ENCODE measurements around the gene ID4. TPM values are rescaled to one million over a fixed set of nuclear protein-coding genes. Genes with fewer than 3 reads are reported as not detected.

The ID4 gene
- total and polyA plus RNA-seq, 4 donors: 58.6 to 247 (median 98.2) TPM

DNA sequence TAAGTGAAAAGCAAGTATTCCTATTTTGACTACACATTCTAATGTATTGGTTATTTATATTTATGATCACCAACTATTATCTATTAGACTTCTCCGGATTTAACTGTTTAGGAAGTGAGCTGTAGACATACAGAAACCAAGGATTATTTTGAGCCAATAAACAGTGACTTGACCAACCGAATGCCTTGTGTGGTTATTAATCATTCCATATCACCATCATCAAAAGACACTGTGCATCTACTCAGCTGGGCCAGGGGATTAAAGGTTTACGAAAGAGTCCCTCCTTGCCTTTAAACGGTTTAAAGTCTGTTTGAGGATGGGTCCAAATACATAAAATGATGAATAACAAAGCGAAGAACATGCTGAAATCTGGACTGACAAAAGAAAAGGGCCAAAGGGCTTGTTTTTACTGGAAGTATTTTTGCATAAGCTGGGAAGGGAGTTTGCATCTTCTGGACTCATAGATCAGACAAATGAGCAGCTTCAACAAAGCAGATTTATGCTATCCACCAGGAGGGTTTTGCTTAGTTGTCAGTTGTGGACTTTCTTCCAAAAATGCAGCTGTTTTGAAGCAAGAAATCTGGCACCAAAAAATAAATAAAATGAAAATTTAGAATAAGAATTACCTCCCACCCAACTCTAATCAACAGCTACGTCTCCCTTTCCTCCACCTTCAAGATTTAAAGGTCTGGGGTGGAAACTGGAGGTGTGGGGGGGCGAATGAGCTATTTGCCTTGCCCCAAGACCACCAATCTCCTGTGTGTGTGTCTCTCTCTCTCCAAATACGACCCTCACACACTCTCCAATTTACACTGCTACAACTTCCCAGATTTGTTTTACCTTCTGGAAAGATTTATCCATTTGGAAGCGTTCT lies 33.6 kb upstream of the ID4 start:
- H3K4me1 ChIP-seq (ENCODE audit: control insufficient read depth in 1 of 2, insufficient read depth in 2 of 2, low read length in 2 of 2): peaks cover 1 to 4% of the 10 kb centered on the region in 2 donors
- no peaks in the 10 kb centered on the region for H3K36me3 ChIP-seq (ENCODE audit: control insufficient read depth in 1 of 2, insufficient read depth in 2 of 2, low read length in 1 of 2)
- peak overlapping the region; percentile 41 to 52 for H3K4me3 ChIP-seq (ENCODE audit: low read length in 2 of 2)
- H3K27ac ChIP-seq (ENCODE audit: low read depth in 1 of 2, low read length in 2 of 2): peak overlapping the region; percentile 91 to 98
- H3K9me3 ChIP-seq (ENCODE audit: control insufficient read depth, low read length): no peaks in the 10 kb centered on the region
- intact Hi-C loops (cut with DNase I): loop anchor here (1.0 to 5.0 kb wide), 2 partner anchors 34 kb away; partner anchors contain the start of gene ID4 (in 2 of the 2)
- DNase-seq (no peak), ATAC-seq (ENCODE audit: low FRiP score) (no peak)
- H3K27me3 ChIP-seq (ENCODE audit: control insufficient read depth in 1 of 2, insufficient read depth in 2 of 2, low read length in 1 of 2): no peaks in the 10 kb centered on the region
- 5 to 8% methylated on average over 9 of the region's 9 CpGs for WGBS, 2 donors

DNA sequence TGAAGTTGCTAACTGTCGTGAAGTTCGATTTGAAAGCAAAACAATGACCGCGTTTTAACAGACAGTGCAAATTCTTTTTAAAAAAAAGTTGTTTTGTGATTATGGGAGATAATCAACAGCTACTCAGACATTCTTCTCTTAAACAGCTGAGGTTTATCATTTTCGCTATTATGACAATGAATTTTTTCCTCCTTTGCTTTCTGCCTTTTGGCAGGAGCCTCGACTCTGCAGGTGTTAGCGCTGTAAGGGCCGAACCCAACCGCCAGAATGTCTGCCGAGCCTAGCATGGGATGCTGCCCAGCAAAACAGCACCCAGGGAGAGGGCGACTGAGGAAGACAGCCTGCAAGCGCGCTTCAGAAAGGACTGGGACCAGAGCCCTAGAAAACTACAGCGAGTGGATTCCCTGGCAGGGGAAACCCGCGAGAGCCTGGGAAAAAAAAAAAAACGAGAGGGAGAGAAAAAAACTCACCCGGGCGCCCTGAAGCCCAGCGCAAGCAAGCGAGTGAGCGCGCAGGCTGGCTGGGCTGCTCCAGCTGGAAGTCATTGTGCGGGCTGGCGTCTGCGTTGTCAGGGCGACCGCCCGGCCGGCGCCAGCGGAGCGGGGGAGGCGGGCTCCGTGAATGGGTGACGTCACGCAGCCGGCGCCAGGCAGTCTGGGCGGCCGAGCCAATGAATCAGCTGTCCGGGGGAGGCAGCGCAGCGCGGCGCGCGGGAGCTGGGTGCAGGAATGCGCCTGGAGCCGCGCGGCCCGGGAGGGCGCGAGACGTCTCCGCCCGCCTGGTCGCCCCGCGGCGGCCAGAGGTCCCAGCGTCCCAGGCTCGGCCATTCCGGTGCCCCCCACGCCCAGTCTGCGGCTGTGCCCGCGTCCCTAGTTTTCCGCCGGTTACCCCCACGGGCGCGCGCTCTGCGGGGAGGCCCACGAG lies 32.7 kb upstream of the ID4 start:
- peak overlapping the region; percentile 94 to 98 for H3K27ac ChIP-seq (ENCODE audit: low read depth in 1 of 2, low read length in 2 of 2)
- H3K27me3 ChIP-seq (ENCODE audit: control insufficient read depth in 1 of 2, insufficient read depth in 2 of 2, low read length in 1 of 2): no peaks in the 10 kb centered on the region
- peaks cover 1 to 4% of the 10 kb centered on the region in 2 donors for H3K4me1 ChIP-seq (ENCODE audit: control insufficient read depth in 1 of 2, insufficient read depth in 2 of 2, low read length in 2 of 2)
- H3K36me3 ChIP-seq (ENCODE audit: control insufficient read depth in 1 of 2, insufficient read depth in 2 of 2, low read length in 1 of 2): no peaks in the 10 kb centered on the region
- no peaks in the 10 kb centered on the region for H3K9me3 ChIP-seq (ENCODE audit: control insufficient read depth, low read length)
- intact Hi-C loops (cut with DNase I): loop anchor here (1.0 to 5.0 kb wide), 2 partner anchors 33 kb away; partner anchors contain the start of gene ID4 (in 2 of the 2)
- peak overlapping the region; percentile 41 to 52 for H3K4me3 ChIP-seq (ENCODE audit: low read length in 2 of 2)
- WGBS, 2 donors: 1% methylated on average over 60 to 77 of the region's 77 CpGs
- ATAC-seq (ENCODE audit: low FRiP score): peak; percentile 99
- DNase-seq: peak; percentile 96 to 98

DNA sequence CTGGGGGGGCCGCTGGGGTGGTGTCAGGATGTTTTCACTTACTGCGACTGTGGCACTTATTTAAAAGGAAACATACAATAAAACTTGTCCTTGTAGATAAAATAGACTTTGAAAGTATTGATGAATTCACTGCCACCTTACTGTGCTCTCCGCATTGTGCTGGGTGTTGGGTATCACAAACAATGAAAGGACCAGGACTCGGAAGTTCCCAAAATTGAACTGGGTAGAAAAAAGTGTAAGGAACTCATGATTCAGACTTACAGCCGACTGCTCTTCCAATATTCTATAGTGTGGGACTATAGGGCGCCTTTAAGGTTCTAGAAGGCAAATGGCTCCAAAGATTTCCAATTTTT lies 32.1 kb upstream of the ID4 start:
- Histone ChIP-seq H3K27ac (ENCODE audit: low read depth in 1 of 2, low read length in 2 of 2) (peak overlapping the region; percentile 86 to 93), H3K36me3 (ENCODE audit: control insufficient read depth in 1 of 2, insufficient read depth in 2 of 2, low read length in 1 of 2) (no peaks in the 10 kb centered on the region), H3K27me3 (ENCODE audit: control insufficient read depth in 1 of 2, insufficient read depth in 2 of 2, low read length in 1 of 2) (no peaks in the 10 kb centered on the region), H3K9me3 (ENCODE audit: control insufficient read depth, low read length) (no peaks in the 10 kb centered on the region), H3K4me3 (ENCODE audit: low read length in 2 of 2) (peak overlapping the region in 1 of 2 donors; percentile 1), H3K4me1 (ENCODE audit: control insufficient read depth in 1 of 2, insufficient read depth in 2 of 2, low read length in 2 of 2) (peaks cover 1 to 4% of the 10 kb centered on the region in 2 donors)
- WGBS, 2 donors: 14 to 15% methylated on average over 6 of the region's 6 CpGs
- ATAC-seq (ENCODE audit: low FRiP score) (no peak), DNase-seq (no peak)
- intact Hi-C loops (cut with DNase I): no loop called here

DNA sequence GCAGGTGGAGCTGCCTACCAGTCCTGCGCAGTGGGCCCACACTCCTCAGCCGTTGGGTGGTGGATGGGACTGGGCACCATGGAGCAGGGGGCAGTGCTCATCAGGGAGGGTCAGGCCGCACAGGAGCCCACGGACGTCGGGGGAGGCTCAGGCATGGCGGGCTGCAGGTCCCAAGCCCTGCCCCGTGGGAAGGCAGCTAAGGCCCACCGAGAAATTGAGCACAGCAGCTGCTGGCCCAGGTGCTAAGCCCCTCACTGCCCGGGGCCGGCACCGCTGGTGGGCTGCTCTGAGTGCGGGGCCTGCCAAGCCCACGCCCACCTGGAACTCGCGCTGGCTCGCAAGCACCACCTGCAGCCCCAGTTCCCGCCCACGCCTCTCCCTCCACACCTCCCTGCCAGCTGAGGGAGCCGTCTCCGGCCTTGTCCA lies 30.2 kb upstream of the ID4 start:
- no peaks in the 10 kb centered on the region for H3K27me3 ChIP-seq (ENCODE audit: control insufficient read depth in 1 of 2, insufficient read depth in 2 of 2, low read length in 1 of 2)
- no peaks in the 10 kb centered on the region for H3K36me3 ChIP-seq (ENCODE audit: control insufficient read depth in 1 of 2, insufficient read depth in 2 of 2, low read length in 1 of 2)
- H3K27ac ChIP-seq (ENCODE audit: low read depth in 1 of 2, low read length in 2 of 2): no peak overlapping the region
- H3K4me1 ChIP-seq (ENCODE audit: control insufficient read depth in 1 of 2, insufficient read depth in 2 of 2, low read length in 2 of 2): peaks cover 0 to under 1% of the 10 kb centered on the region in 2 donors
- no peak overlapping the region for H3K4me3 ChIP-seq (ENCODE audit: low read length in 2 of 2)
- H3K9me3 ChIP-seq (ENCODE audit: control insufficient read depth, low read length): no peaks in the 10 kb centered on the region
- intact Hi-C loops (cut with DNase I): no loop called here
- no peak for DNase-seq
- no peak for ATAC-seq (ENCODE audit: low FRiP score)
- 97% methylated on average over 17 to 21 of the region's 21 CpGs for WGBS, 2 donors

DNA sequence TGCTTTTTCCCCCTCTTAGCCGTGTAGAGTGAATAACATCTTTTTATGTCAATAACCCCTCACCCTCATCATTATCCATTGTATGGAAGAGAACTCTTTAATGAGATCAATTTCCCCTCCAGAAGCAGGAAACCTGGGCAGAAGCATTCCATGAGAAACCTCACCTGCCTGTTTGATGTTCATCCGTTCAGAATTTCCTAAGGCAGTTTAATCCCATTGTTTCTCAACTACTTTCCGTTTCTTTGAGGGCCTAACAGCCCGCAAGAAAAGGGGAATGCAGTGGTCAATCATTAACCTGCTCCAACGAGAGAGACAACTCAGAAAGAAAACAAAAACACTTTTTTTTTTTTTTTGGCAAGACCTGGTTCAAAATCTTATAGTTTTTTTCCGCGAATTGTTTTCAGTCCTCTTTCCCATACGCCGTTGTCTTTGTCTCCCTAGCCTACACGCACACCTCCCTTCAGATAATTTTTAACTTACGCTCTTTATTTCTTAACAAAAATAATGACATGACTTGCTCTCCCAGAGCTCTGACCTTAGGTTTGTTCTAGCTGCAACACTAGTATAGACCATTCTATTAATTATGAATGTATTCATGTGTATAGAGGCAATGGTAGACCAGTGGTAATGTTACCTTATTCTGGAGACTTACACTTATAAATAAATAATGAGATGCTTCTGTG lies 25.6 kb upstream of the ID4 start:
- Histone ChIP-seq H3K36me3 (ENCODE audit: control insufficient read depth in 1 of 2, insufficient read depth in 2 of 2, low read length in 1 of 2) (no peaks in the 10 kb centered on the region), H3K4me3 (ENCODE audit: low read length in 2 of 2) (no peak overlapping the region), H3K27me3 (ENCODE audit: control insufficient read depth in 1 of 2, insufficient read depth in 2 of 2, low read length in 1 of 2) (no peaks in the 10 kb centered on the region), H3K4me1 (ENCODE audit: control insufficient read depth in 1 of 2, insufficient read depth in 2 of 2, low read length in 2 of 2) (peaks cover 0 to 2% of the 10 kb centered on the region in 2 donors), H3K27ac (ENCODE audit: low read depth in 1 of 2, low read length in 2 of 2) (no peak overlapping the region), H3K9me3 (ENCODE audit: control insufficient read depth, low read length) (no peaks in the 10 kb centered on the region)
- no peak for ATAC-seq (ENCODE audit: low FRiP score)
- intact Hi-C loops (cut with DNase I): loop anchor here in 1 of 2 donors (5.0 kb wide), 1 partner anchor 36 kb away; no protein-coding TSS in a partner anchor
- WGBS, 2 donors: 93% methylated on average over 11 of the region's 11 CpGs
- DNase-seq: no peak

DNA sequence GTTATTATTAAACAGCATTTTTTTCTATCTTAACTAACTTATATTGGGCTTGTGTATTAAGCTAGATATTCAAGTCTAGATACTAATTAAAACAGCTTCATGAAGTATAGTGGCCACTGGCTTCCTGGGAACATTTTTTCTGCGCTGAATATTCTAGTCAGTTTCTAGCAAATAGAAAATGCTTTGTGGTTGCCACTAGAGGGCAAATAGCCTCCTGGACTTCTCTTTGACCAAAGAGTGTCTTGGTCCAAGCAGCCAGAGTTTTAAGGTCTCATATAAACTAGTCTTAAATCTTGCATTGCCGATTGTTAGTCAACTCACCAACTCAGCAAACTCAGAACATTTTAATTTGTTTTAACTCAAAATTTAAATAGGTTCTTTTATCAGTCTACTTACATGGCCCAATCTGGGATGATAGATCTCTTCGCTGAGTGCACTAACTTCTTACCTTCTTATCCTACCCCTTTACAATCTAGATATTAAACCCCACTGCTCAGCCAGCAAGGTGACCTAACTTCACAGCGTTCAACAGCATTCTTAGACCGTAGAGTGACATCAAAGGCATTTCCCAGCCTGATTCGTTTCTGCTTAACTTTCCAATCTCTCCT lies 24.6 kb upstream of the ID4 start:
- peak; percentile 56 for ATAC-seq (ENCODE audit: low FRiP score)
- intact Hi-C loops (cut with DNase I): loop anchor here in 1 of 2 donors (5.0 kb wide), 1 partner anchor 35 kb away; no protein-coding TSS in a partner anchor
- WGBS, 2 donors: 61 to 65% methylated on average over 6 of the region's 6 CpGs

DNA sequence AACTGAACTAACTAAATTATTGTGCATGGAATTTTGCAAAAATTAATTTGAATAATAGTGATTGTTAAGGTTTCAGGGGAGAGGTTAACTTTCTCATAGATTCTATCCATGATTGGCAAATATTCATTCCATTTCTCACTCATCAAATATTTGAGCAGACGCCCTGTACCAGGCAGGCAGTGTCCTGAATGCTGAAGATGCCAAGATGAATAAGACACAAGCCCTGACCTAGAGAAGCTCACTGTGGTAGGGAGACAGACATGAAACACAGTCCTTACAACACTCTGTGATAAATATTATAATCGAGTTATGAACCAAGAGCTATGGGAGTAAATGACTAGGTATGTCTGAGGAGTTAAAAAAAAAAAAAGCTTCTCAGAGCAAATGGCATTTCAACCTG lies 18.4 kb upstream of the ID4 start:
- H3K27me3 ChIP-seq (ENCODE audit: control insufficient read depth in 1 of 2, insufficient read depth in 2 of 2, low read length in 1 of 2): no peaks in the 10 kb centered on the region
- H3K4me1 ChIP-seq (ENCODE audit: control insufficient read depth in 1 of 2, insufficient read depth in 2 of 2, low read length in 2 of 2): no peaks in the 10 kb centered on the region
- H3K4me3 ChIP-seq (ENCODE audit: low read length in 2 of 2): no peak overlapping the region
- 79 to 85% methylated on average over 2 of the region's 2 CpGs for WGBS, 2 donors
- H3K9me3 ChIP-seq (ENCODE audit: control insufficient read depth, low read length): no peaks in the 10 kb centered on the region
- no peaks in the 10 kb centered on the region for H3K36me3 ChIP-seq (ENCODE audit: control insufficient read depth in 1 of 2, insufficient read depth in 2 of 2, low read length in 1 of 2)
- no peak overlapping the region for H3K27ac ChIP-seq (ENCODE audit: low read depth in 1 of 2, low read length in 2 of 2)
- DNase-seq: no peak
- ATAC-seq (ENCODE audit: low FRiP score): no peak
- intact Hi-C loops (cut with DNase I): no loop called here

More for the DNA sequence above, 24.6 kb upstream of the ID4 start:
- no peak for DNase-seq
- Histone ChIP-seq H3K27ac (ENCODE audit: low read depth in 1 of 2, low read length in 2 of 2) (no peak overlapping the region), H3K4me1 (ENCODE audit: control insufficient read depth in 1 of 2, insufficient read depth in 2 of 2, low read length in 2 of 2) (peaks cover 0 to 2% of the 10 kb centered on the region in 2 donors), H3K9me3 (ENCODE audit: control insufficient read depth, low read length) (no peaks in the 10 kb centered on the region), H3K36me3 (ENCODE audit: control insufficient read depth in 1 of 2, insufficient read depth in 2 of 2, low read length in 1 of 2) (no peaks in the 10 kb centered on the region), H3K27me3 (ENCODE audit: control insufficient read depth in 1 of 2, insufficient read depth in 2 of 2, low read length in 1 of 2) (no peaks in the 10 kb centered on the region), H3K4me3 (ENCODE audit: low read length in 2 of 2) (no peak overlapping the region)
